HEK293T (cell line): Measurements from ENCODE around the gene CPED1.
"Not testable (repeated sequence)": the region's sequence is repeated elsewhere in the genome, so short reads cannot be mapped to it uniquely, and the experiment has no call there.

ENCODE experiments used
- CTCF ChIA-PET: fragments of 350-600 bp; formaldehyde crosslinking; extraction: SDS; loops from one replicate; lab custom pipeline; 2021; ENCODE audit warnings: antibody characterized with exemption, inconsistent platforms; lab: Yijun Ruan, JAX
- POLR2A ChIA-PET: fragments of 350-600 bp; formaldehyde crosslinking; extraction: SDS; loops from one replicate; lab custom pipeline; 2020; ENCODE audit warnings: antibody characterized with exemption, inconsistent platforms; lab: Yijun Ruan, JAX
- DNase-seq: peaks from one replicate; pipeline ENCODE4 v3.0.0; 2012; ENCODE audit warnings: mixed read lengths; ENCODE audit errors: extremely low spot score
- ARNT ChIP-seq: fragments of 450-650 bp; IDR thresholded peaks from 2 replicates; pipeline ENCODE4 v1.6.1; 2017; ENCODE audit warnings: mild to moderate bottlenecking
- BHLHE40 ChIP-seq: fragments of 450-650 bp; IDR thresholded peaks from 2 replicates; pipeline ENCODE4 v1.6.1; 2016; ENCODE audit warnings: mild to moderate bottlenecking, moderate library complexity, borderline replicate concordance
- CTBP1 ChIP-seq: fragments of 450-650 bp; IDR thresholded peaks from 2 replicates; pipeline ENCODE4 v1.6.1; 2016; ENCODE audit warnings: borderline replicate concordance
- ELF4 ChIP-seq: fragments of 450-650 bp; IDR thresholded peaks from 2 replicates; pipeline ENCODE4 v1.6.1; 2017; ENCODE audit warnings: antibody characterized with exemption
- FOXA1 ChIP-seq: fragments of 450-650 bp; IDR thresholded peaks from 2 replicates; pipeline ENCODE4 v1.6.1; 2016; ENCODE audit warnings: mild to moderate bottlenecking
- FOXK2 ChIP-seq: fragments of 450-650 bp; IDR thresholded peaks from 2 replicates; pipeline ENCODE4 v1.6.1; 2016; ENCODE audit warnings: mild to moderate bottlenecking
- FOXM1 ChIP-seq: fragments of 450-650 bp; IDR thresholded peaks from 2 replicates; pipeline ENCODE4 v1.6.1; 2017; ENCODE audit warnings: mild to moderate bottlenecking, borderline replicate concordance
- HDGF ChIP-seq: fragments of 450-650 bp; IDR thresholded peaks from 2 replicates; pipeline ENCODE4 v1.6.1; 2017; ENCODE audit warnings: antibody characterized with exemption, borderline replicate concordance
- L3MBTL2 ChIP-seq: fragments of 450-650 bp; conservative IDR thresholded peaks from 2 replicates; pipeline ENCODE4 v1.6.1; 2016; ENCODE audit warnings: mild to moderate bottlenecking
- LEF1 ChIP-seq: fragments of 450-650 bp; IDR thresholded peaks from 2 replicates; pipeline ENCODE4 v1.6.1; 2017; ENCODE audit warnings: mild to moderate bottlenecking, borderline replicate concordance
- NFRKB ChIP-seq: fragments of 450-650 bp; IDR thresholded peaks from 2 replicates; pipeline ENCODE4 v1.6.1; 2016; ENCODE audit warnings: mild to moderate bottlenecking, moderate library complexity
- PKNOX1 ChIP-seq: fragments of 450-650 bp; IDR thresholded peaks from 2 replicates; pipeline ENCODE4 v1.6.1; 2016
- SP1 ChIP-seq: fragments of 450-650 bp; IDR thresholded peaks from 2 replicates; pipeline ENCODE4 v1.6.1; 2017
- SUZ12 ChIP-seq: fragments of 450-650 bp; IDR thresholded peaks from 2 replicates; pipeline ENCODE4 v1.6.1; 2016; ENCODE audit warnings: mild to moderate bottlenecking
- TARDBP ChIP-seq: fragments of 450-650 bp; IDR thresholded peaks from 2 replicates; pipeline ENCODE4 v1.6.1; 2016
- ZNF384 ChIP-seq: fragments of 450-650 bp; IDR thresholded peaks from 2 replicates; pipeline ENCODE4 v1.6.1; 2016

Gene CPED1

DNA sequence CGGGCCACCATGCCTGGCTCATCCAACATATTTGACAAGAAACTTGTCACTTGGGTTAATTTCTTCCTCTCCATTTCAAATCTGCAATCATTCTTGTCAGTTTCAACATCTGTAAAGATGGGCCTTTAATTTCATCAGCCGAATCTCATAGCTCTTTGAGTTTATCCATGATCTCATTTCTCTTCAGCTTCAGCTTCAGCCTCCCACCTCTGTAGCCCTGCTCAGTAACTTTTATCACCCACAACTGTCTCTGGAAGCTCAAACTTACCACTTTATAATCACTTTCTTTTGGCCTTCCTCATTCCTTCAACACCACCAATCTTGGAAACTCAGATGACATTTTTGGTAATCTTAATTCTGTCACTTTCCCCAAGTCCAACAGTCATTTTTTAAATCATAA is 83.2 kb downstream of the CPED1 start:
- no peak for TF ChIP-seq TARDBP
- no peak for TF ChIP-seq ELF4
- TF ChIP-seq PKNOX1: no peak
- no peak for TF ChIP-seq CTBP1
- TF ChIP-seq NFRKB: no peak
- no peak for TF ChIP-seq FOXK2
- TF ChIP-seq LEF1: no peak
- TF ChIP-seq HDGF: no peak
- no peak for TF ChIP-seq ZNF384
- no peak for TF ChIP-seq SUZ12
- ChIA-PET POLR2A (no interaction called here), CTCF (no interaction called here)
- no peak for DNase-seq

- DNase-seq: no peak
- CTCF ChIA-PET: interaction anchor here (1.5 kb wide), 1 partner anchor 85 kb away, joined by 5 read pairs; no protein-coding TSS in a partner anchor
- POLR2A ChIA-PET: no interaction called here
- no peak for TF ChIP-seq CTBP1
- no peak for TF ChIP-seq ARNT
- no peak for TF ChIP-seq TARDBP
- TF ChIP-seq FOXK2: no peak
- no peak for TF ChIP-seq NFRKB
- TF ChIP-seq BHLHE40: no peak
- TF ChIP-seq SP1: no peak
Observed at GRCh38 chr7:121072826-121073225, 84.3 kb downstream of the CPED1 start.

DNA sequence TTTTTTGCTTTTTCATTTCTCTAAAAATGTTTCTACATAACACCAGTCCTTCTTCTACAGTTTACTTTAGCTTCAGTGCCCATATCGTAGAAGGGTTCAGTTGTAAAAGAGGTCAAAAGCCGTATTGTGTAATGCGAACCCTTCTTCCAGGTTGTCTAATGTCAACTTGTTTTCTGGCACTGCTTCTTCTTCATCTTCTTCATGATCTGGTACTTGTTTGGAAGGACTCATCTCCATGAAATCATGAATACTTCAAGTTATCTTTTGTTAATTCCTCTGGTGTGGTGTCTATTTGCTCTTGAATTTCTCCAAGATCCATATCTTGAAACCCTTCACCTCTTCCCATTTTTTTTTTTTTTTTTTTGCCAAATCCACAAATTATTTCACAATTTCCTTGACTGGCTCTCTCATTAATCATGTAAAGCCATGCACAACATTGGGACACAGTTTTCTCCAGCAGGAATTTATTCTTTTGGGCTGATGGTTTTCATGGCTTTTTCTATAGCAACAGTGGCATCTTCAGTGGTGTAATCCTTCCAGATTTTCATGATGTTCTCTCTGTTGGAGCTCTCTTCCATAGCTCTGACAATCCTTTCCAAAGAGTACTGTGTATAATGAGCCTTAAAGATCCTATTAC is 85.1 kb downstream of the CPED1 start:
- POLR2A ChIA-PET: no interaction called here
- TF ChIP-seq ZNF384 (no peak), FOXK2 (no peak), TARDBP (no peak), PKNOX1 (no peak), L3MBTL2 (no peak), HDGF (no peak), SUZ12 (no peak), NFRKB (no peak), BHLHE40 (no peak), FOXA1 (no peak), ARNT (no peak), SP1 (no peak), CTBP1 (no peak), ELF4 (no peak)

DNA sequence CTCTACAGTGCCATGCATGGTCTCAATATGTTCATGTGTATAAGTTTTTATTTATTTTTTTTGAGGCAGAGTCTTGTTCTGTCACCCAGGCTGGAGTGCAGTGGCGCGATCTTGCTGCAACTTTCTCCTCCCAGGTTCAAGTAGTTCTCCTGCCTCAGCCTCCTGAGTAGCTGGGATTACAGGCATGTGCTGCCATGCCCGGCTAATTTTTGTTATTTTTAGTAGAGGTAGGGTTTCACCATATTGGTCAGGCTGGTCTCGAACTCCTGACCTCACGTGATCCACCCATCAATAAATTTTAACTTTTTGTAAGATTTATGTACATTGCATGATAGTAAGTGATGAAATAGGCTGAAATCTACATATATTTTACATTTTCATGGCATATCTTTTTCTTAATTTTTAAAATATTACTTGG is 86.9 kb downstream of the CPED1 start:
- CTCF ChIA-PET: interaction anchor here (0.9 to 1.7 kb wide), 4 partner anchors 14 to 283 kb away, joined by 3 to 13 read pairs (median 4); partner anchors contain the start of gene CPED1
- DNase-seq, POLR2A ChIA-PET: not testable (repeated sequence)

More for the DNA sequence above, 85.1 kb downstream of the CPED1 start:
- DNase-seq: no peak
- CTCF ChIA-PET: interaction anchor here (1.5 kb wide), 1 partner anchor 86 kb away, joined by 5 read pairs; no protein-coding TSS in a partner anchor

- no peak for DNase-seq
- TF ChIP-seq FOXM1 (no peak), TARDBP (no peak), LEF1 (no peak), ZNF384 (no peak), SP1 (no peak), BHLHE40 (no peak), NFRKB (no peak), FOXK2 (no peak), ELF4 (no peak), PKNOX1 (no peak), L3MBTL2 (no peak), ARNT (no peak), CTBP1 (no peak), FOXA1 (no peak), SUZ12 (no peak), HDGF (no peak)
- ChIA-PET CTCF (interaction anchor here (0.9 to 1.7 kb wide), 4 partner anchors 15 to 284 kb away, joined by 3 to 13 read pairs (median 4); partner anchors contain the start of gene CPED1), POLR2A (interaction anchor here (1.2 kb wide), 1 partner anchor 125 kb away, joined by 4 read pairs; the partner anchor contains the start of gene ING3)
Observed at GRCh38 chr7:121075952-121076349, 87.4 kb downstream of the CPED1 start.
